Activated CD4-positive, CD25-positive, alpha-beta regulatory T cell treated with anti-CD3 and anti-CD28 coated beads, Interleukin-2, amount 50 U/mL, for 16 hours (primary cell): ENCODE measurements around the gene MPO.

Source experiments
- DNase-seq: peaks from one replicate; pipeline ENCODE4 v3.0.0-alpha.2; 2020; ENCODE audit warnings: low read depth, low spot score

MPO gene, protein sequence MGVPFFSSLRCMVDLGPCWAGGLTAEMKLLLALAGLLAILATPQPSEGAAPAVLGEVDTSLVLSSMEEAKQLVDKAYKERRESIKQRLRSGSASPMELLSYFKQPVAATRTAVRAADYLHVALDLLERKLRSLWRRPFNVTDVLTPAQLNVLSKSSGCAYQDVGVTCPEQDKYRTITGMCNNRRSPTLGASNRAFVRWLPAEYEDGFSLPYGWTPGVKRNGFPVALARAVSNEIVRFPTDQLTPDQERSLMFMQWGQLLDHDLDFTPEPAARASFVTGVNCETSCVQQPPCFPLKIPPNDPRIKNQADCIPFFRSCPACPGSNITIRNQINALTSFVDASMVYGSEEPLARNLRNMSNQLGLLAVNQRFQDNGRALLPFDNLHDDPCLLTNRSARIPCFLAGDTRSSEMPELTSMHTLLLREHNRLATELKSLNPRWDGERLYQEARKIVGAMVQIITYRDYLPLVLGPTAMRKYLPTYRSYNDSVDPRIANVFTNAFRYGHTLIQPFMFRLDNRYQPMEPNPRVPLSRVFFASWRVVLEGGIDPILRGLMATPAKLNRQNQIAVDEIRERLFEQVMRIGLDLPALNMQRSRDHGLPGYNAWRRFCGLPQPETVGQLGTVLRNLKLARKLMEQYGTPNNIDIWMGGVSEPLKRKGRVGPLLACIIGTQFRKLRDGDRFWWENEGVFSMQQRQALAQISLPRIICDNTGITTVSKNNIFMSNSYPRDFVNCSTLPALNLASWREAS

DNA sequence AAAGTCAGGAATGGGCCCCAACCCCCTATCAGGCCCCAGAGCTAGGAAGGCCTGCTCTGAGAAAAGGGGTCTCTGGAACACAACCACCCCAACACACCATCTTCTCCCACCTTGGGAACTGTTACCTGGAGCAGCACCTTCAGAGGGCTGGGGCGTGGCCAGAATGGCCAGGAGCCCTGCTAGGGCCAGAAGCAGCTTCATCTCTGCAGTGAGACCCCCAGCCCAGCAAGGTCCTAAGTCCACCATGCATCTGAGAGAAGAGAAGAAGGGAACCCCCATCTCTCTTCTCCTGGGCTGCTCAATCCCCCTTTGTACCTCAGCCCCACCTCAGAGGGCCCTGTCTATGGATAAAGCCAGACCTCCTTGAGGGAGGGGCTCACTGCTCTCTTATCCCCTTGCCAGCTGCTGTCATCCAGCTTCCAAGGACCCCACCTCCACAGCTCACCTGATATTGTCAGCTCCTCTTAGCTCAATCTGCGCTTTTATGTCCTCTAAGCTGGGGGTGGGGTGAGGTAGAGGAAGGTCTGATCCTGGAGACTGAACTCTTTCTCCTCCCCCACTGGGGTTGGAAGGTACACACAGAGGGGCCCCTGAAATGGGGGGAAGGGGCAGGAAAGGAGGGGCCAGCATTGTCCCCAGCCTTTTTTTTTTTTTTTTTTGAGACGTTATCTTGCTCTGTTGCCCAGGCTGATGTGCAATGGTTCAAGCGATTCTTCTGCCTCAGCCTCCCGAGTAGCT, at the start of gene MPO:
TSS of gene MPO (minus strand) at position 456 of the 738 bp plus-strand sequence. CDS start at position 279, 177 bp downstream.
- no peak for DNase-seq

DNA sequence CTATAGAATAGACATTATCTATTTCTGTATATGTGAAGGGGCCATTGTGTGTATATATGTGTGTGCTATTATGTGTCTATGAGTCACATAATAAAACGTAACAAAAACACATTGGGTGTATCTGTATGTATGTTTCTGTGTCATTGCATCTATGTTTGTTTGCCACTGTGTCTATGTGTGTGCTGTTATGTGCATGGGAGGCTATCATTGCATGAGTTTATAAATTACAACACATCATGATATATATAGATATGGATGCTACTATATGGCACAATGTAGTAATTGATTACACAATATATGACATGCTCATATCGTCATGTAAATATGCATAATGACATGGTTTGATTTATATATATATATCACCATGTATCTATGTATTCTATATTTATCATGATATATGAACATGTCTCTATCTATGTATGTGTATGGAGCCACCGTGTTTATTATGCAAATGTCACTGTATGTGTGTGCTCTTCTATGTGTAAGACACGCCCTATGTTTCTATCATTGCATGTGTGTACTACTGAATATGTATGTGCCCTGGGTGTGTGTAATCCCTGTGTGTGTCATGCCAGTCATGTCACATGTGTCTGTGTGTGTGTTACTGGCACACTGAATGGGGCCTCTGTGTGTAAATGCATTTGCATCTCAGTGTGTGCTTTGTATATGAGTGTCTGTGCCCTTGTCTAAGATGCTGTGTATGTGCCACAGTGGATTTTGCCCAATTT, 49.2 kb upstream of the MPO start:
- DNase-seq = no peak

- DNase-seq = no peak
These were observed 48.5 kb upstream of the MPO start for GRCh38 chr17:58329035-58329809.

- DNase-seq = no peak
These were observed 47.7 kb upstream of the MPO start, which contains the start of gene TSPOAP1 for GRCh38 chr17:58328195-58329034. TSS of gene TSPOAP1 (minus strand) at chr17:58328795. CDS start at chr17:58327920, 875 bp downstream.

DNA sequence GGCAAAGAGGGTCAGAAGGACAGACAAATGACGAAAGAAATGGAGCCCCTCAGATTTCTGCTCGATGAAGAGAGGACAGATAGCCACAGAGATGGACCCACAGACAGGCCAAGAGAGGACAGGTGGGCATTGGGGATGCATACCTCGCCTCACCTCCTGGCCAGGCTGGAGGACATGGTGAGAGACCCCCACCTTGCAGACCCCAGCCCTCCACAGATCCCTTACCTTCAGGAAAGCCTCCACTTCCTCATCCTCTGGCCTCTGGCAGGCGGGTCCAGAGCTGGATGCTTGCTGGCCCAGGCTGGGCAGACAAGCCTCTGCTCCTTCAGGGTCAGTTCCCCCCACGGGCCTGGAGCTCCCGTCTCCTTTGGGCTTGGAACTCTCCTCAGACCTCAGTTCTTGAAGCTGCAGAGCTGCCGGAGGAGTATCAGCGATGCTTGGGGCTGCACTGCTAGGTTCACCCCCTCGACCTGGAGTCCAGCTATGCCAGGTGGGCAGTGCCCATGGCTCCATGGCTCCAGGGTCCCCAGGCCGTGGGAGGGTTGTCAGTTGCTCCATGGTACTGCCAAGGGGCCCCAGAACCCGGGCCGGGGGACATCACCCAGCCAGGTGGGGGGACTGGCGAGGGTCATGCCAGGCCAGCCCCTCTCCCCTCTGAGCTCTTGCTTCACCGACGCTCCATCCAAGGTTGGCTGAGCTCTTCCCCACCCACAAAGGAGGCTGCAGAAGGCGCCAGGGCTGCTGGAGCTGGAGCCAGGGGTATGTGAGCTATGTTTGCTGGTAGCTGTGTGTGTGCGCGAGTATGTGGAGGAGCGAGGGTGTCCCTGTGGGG, 46.8 kb upstream of the MPO start:
- no peak for DNase-seq

DNA sequence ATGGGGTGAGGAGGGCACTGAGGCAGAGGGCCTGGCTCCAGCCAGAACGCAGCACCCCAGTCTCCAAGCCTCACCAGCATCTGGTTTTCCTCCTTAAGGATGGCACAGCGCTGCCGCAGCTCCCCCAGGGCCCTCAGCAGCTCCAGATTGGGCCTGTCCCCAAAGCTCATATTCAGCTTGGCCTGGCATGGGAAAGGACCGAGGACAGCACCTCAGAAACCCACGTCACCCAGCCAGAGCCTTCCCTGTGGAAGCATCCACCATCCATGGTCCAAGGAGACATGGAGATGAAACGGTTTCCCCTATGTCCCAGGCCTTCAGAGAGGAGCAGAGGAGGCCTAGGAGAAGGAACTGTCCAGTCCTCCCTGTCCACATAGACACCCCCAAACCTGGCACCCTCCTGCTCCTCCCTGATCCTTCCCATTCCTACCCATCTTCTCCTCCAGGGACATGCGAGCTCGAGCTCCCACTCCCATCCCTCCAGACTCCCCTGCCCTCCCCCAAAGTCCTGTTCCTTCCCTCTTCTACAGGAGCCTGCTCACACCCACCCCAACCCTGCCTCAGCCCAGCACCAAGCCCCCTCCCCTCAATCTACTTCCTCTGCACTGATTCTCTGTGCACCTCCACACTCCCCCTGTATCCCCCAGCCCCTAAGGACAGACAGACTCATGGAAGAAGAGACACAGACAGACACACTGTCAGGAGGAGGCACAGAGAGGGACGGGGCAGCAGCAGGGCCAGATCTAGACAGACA, 46.1 kb upstream of the MPO start:
- DNase-seq = no peak

- DNase-seq = no peak
These were observed 45.3 kb upstream of the MPO start for GRCh38 chr17:58325976-58326468.

- DNase-seq = no peak
These were observed 44.6 kb upstream of the MPO start for GRCh38 chr17:58325289-58325726.

DNA sequence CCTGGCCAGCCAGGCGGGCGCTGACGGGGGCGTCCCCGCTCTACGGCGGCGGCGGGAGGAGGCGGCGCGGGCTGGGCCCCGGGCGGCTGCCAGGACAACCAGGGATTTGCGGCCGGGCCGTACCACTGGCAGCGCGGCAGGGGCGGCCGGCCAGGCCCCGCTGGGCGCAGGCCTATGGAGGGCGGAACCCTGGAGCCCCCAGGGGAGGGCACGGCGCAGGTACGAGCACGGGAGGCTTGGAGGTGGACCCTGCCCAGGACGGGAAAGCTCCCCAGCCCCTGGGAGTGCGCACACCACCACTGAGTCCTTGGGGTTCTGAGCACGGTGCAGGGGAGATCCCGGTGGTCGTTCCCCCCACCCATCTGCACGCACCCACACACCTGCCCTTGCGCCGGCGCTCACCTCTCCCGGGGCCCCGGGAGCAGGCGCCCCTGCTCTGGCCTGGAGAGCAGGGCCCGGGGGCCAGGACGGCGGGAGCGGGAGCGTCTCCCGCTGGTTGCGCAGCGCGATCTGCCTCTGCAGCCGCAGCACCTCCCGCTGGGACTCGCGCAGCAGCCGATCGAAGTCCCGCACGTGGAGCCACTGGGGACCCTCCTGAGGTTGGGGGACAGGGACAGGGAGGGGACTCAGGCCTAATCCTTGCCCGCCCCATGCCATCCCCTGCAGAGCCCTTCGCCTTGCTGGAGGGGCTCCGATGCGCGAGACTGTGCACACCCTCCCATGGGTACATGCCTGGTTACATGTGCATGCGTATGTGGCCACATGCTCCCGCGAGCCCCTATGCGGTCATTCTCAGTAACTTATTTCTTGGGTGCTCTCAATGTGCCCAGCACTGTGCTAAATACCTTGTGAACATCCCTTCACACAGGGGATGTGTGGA, 43.9 kb upstream of the MPO start:
- no peak for DNase-seq

GRCh38 chr17:58324056-58324408, 43.3 kb upstream of the MPO start:
- no peak for DNase-seq

DNA sequence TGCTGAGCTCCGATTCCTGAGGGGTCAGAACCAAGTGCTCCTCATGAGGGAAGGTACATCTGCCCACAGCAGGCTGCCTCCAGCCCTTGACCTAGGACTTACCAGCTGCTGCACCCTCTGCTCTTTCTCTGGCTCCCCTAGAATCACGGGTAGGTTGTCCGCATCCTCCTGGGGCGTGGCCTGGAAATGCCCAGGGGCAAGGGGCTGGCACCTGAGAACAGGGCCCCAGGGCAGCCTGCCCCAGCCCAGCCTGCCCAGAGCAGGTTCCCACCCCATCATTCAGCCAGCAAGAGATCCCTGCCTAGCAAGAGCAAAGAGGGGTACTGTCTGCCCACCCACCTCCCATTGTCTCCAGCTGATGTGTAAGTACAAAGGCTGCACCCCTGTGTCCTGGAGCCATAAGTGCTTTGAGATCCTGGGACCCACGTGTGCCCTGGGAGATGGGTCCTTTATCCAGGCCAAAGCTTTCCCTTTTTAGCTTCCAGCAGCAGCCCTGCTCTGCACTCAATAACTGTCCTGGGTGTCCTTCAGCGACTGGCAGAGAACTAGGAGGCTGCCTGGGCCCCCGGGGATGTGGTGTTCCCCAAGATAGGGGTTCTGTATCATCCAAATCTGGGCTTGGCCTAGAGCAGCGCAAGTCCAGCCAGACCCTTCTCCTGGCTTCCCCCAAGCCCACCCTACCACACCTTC, 42.8 kb upstream of the MPO start:
- no peak for DNase-seq

DNA sequence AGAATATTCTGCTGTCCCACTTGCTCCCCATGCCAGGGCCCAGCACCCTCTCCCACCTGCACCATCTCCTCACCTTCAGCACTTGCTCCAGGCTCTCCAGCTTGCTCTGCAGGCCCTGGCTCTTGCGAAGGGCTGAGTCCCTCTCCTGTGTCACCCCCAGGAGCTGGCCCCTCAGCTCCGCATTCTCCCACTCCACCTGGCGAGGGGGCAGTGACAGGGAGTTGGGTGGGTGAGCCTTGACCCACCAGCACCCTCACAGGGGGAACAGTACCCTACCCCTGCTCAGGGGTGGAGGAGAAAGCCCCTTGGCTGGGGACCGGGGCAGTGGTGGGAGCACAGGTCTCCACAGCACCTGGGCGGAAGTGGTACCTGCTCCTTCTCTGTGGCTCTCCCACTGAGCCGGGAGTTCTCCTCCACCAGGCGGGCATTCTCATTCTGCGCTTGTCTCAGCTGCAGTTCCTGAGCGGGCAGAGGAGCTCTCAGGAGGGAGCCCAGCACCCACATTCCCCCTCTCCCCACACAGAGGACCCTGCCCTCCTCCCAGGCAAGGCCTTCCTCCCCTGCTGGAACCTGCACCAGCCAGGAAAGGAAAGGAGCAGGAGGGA, 41.9 kb upstream of the MPO start:
- DNase-seq = no peak

DNA sequence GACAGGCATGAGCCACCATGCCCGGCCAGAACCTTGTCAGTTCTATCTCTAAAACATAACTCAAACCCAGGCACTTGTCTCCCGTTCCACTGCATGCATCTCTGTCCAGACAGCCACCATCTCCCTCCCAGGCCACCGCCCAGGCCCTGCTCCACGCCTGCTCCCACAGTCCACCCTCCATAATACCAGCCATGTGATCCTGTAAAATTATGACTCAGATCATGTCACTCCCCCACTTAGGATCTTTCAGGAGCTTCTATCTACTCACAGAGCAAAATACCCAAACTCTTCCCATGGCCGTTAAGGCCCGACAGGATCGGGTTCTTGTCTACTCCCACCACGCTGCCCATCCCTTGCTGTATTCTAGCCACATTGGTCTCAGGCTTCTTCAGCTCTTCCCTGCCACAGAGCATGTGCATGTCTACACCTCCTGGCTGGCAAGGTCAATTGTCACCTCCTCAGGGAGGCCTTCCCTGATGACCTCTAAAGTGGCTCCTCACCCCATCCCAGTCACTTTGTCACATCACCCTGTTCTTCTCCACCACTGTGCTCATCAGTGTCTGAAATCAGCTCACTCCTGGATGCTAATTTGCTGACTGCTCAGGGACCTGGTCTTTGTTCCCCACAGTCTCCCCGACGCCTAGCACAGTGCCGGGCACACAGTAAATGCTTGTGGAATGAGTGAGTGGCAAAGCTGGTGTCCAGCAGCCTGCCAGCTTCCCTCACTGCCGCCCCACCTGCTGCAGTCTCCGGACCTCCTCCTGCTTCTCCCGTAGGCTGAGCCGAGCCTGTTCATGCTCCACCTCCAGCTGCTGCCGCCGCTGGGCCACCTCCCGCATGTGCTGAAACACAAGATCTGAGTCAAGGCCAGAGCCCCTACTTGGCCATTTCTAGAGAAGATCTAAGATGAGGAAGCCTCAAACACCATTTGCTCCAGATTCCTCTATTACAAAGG, 41.1 kb upstream of the MPO start:
- DNase-seq = no peak

- no peak for DNase-seq
These were observed 40.0 kb upstream of the MPO start for GRCh38 chr17:58320570-58321323.
